ENCODE data around the gene RPS21.

GRCh38 chr20:62430311-62430853 is 43.5 kb downstream of the RPS21 start:
- TF ChIP-seq SUZ12 (IDR thresholded peaks at IDR 0.05; ENCODE audit: extremely low read depth, insufficient read depth, insufficient read length), result no peak
- TF ChIP-seq ZNF274 (IDR thresholded peaks at IDR 0.05; ENCODE audit: low read depth, low read length), result no peak
- no peak for TF ChIP-seq YY1 (IDR thresholded peaks at IDR 0.05; ENCODE audit: insufficient read depth, insufficient read length)

Data from NT2/D1 (cell line).